Stimulated activated CD4-positive, alpha-beta T cell treated with anti-CD3 and anti-CD28 coated beads, Interleukin-15, amount 100 ng/mL, for 1 hour (primary cell): ENCODE measurements around the gene DLD.
"Not testable (repeated sequence)": the region's sequence is repeated elsewhere in the genome, so short reads cannot be mapped to it uniquely, and the experiment has no call there.

Experiments
- DNase-seq, 2 donors: peaks; one replicate each; pipeline ENCODE4 v3.0.0-alpha.2; 2020; ENCODE audit warnings: low read depth in 1 of 2, low spot score in 1 of 2

DLD gene

GRCh38 chr7:107874605-107875446 lies 16.2 kb upstream of the DLD start:
- DNase-seq = no peak

GRCh38 chr7:107876916-107877315 lies 14.1 kb upstream of the DLD start:
- no peak for DNase-seq

- DNase-seq = no peak
Measured at GRCh38 chr7:107877731-107878382, 13.1 kb upstream of the DLD start.

- no peak for DNase-seq
Measured at GRCh38 chr7:107878636-107879035, 12.3 kb upstream of the DLD start.

- DNase-seq = no peak
Measured at GRCh38 chr7:107879400-107880035, 11.5 kb upstream of the DLD start.

GRCh38 chr7:107882766-107883165 lies 8.2 kb upstream of the DLD start:
- no peak for DNase-seq

- no peak for DNase-seq
Measured at GRCh38 chr7:107884066-107884818, 6.7 kb upstream of the DLD start.

- not testable (repeated sequence) for DNase-seq
Measured at GRCh38 chr7:107887827-107888226, 3.2 kb upstream of the DLD start.

- DNase-seq = no peak
Measured at GRCh38 chr7:107889992-107890391, 991 bp upstream of the DLD start.

- DNase-seq = no peak
Measured at GRCh38 chr7:107890493-107890961, 456 bp upstream of the DLD start.

- DNase-seq = no peak
Measured at GRCh38 chr7:107891636-107892366, 818 bp downstream of the DLD start.

GRCh38 chr7:107892367-107892741 lies 1.4 kb downstream of the DLD start:
- DNase-seq = not testable (repeated sequence)

GRCh38 chr7:107898997-107899594 lies 8.1 kb downstream of the DLD start:
- DNase-seq = no peak

GRCh38 chr7:107900496-107901015 lies 9.6 kb downstream of the DLD start:
- DNase-seq = no peak

- no peak for DNase-seq
Measured at GRCh38 chr7:107902381-107902780, 11.4 kb downstream of the DLD start.

GRCh38 chr7:107907790-107908189 lies 16.8 kb downstream of the DLD start:
- no peak for DNase-seq

GRCh38 chr7:107909445-107909844 lies 18.5 kb downstream of the DLD start:
- DNase-seq = no peak

- DNase-seq = no peak
Measured at GRCh38 chr7:107911981-107912380, 21.0 kb downstream of the DLD start.

GRCh38 chr7:107913851-107914250 lies 22.9 kb downstream of the DLD start:
- no peak for DNase-seq

GRCh38 chr7:107914831-107915230 lies 23.8 kb downstream of the DLD start:
- DNase-seq = no peak
